COLO668 (cell line): ENCODE results near the gene STXBP6.
A peak's percentile ranks its signal among the peaks of the same experiment; 100 is the strongest.
"Not testable (repeated sequence)": the region's sequence is repeated elsewhere in the genome, so short reads cannot be mapped to it uniquely, and the experiment has no call there.

Experiments used
- DNase-seq: peaks from one replicate; lab custom pipeline; 2025; ENCODE audit not compliant: unreplicated experiment; lab: John Stamatoyannopoulos, UW

STXBP6 gene

GRCh38 chr14:24838945-24839616, 210.9 kb downstream of the STXBP6 start:
- no peak for DNase-seq

- no peak for DNase-seq
Measured at GRCh38 chr14:24837280-24838046, 212.5 kb downstream of the STXBP6 start.

- DNase-seq = not testable (repeated sequence)
Measured at GRCh38 chr14:24836324-24836723, 213.6 kb downstream of the STXBP6 start.

- no peak for DNase-seq
Measured at GRCh38 chr14:24834956-24835355, 215.0 kb downstream of the STXBP6 start.

GRCh38 chr14:24833385-24833784, 216.6 kb downstream of the STXBP6 start:
- DNase-seq = no peak

- DNase-seq = no peak
Measured at GRCh38 chr14:24831677-24832076, 218.3 kb downstream of the STXBP6 start.

GRCh38 chr14:24829862-24830261, 220.1 kb downstream of the STXBP6 start:
- no peak for DNase-seq

- DNase-seq = no peak
Measured at GRCh38 chr14:24828486-24828885, 221.5 kb downstream of the STXBP6 start.

GRCh38 chr14:24826390-24826789, 223.6 kb downstream of the STXBP6 start:
- DNase-seq = no peak

- no peak for DNase-seq
Measured at GRCh38 chr14:24820616-24821015, 229.3 kb downstream of the STXBP6 start.

GRCh38 chr14:24818823-24819341, 231.1 kb downstream of the STXBP6 start:
- DNase-seq = no peak

- DNase-seq = peak; percentile 45
Measured at GRCh38 chr14:24818058-24818822, 231.7 kb downstream of the STXBP6 start.

- peak; percentile 51 for DNase-seq
Measured at GRCh38 chr14:24817212-24818057, 232.5 kb downstream of the STXBP6 start.

- no peak for DNase-seq
Measured at GRCh38 chr14:24816929-24817211, 233.1 kb downstream of the STXBP6 start.

- DNase-seq = no peak
Measured at GRCh38 chr14:24816011-24816928, 233.7 kb downstream of the STXBP6 start.

- no peak for DNase-seq
Measured at GRCh38 chr14:24815543-24815942, 234.4 kb downstream of the STXBP6 start.

GRCh38 chr14:24814944-24815343, 235.0 kb downstream of the STXBP6 start:
- DNase-seq = no peak

- no peak for DNase-seq
Measured at GRCh38 chr14:24814346-24814745, 235.6 kb downstream of the STXBP6 start.

- no peak for DNase-seq
Measured at GRCh38 chr14:24813819-24814259, 236.1 kb downstream of the STXBP6 start.
